AG09319 (cell line): ENCODE data around the gene ARPC4.
"Not testable (repeated sequence)": the region's sequence is repeated elsewhere in the genome, so short reads cannot be mapped to it uniquely, and the experiment has no call there.

Experiments
- DNase-seq: peaks from one replicate; pipeline ENCODE4 v3.0.0-alpha.2; 2010; ENCODE audit warnings: low read depth; ENCODE audit errors: extremely low read depth
- TF ChIP-seq, protein P1 (sequence below): IDR thresholded peaks from 2 replicates; pipeline ENCODE4 v1.5.1; 2011; ENCODE audit warnings: low read depth, mild to moderate bottlenecking, inconsistent platforms, low read length, moderate library complexity

ARPC4 gene

DNA sequence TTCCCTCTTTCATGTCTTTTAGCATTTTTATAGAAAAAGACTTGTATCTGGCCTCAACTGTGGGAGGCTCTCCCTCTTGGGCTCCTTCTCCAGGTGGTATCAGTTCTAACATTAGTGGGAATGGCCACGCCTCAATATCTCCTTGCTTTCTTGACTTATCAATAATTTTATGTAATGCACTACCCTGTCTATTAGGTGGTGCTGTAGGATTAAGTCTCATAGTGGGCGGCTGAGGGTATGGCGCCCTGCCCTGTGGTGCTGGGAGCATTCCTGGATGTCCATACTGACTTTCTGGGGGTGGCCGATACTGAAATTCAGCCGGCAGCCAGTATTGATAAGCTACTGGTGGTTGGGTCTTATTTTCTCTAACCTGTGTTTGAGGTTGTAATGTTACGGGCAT, 59.6 kb downstream of the ARPC4 start:
- no peak for DNase-seq
- TF ChIP-seq, protein P1, sequence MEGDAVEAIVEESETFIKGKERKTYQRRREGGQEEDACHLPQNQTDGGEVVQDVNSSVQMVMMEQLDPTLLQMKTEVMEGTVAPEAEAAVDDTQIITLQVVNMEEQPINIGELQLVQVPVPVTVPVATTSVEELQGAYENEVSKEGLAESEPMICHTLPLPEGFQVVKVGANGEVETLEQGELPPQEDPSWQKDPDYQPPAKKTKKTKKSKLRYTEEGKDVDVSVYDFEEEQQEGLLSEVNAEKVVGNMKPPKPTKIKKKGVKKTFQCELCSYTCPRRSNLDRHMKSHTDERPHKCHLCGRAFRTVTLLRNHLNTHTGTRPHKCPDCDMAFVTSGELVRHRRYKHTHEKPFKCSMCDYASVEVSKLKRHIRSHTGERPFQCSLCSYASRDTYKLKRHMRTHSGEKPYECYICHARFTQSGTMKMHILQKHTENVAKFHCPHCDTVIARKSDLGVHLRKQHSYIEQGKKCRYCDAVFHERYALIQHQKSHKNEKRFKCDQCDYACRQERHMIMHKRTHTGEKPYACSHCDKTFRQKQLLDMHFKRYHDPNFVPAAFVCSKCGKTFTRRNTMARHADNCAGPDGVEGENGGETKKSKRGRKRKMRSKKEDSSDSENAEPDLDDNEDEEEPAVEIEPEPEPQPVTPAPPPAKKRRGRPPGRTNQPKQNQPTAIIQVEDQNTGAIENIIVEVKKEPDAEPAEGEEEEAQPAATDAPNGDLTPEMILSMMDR, result no peak

DNA sequence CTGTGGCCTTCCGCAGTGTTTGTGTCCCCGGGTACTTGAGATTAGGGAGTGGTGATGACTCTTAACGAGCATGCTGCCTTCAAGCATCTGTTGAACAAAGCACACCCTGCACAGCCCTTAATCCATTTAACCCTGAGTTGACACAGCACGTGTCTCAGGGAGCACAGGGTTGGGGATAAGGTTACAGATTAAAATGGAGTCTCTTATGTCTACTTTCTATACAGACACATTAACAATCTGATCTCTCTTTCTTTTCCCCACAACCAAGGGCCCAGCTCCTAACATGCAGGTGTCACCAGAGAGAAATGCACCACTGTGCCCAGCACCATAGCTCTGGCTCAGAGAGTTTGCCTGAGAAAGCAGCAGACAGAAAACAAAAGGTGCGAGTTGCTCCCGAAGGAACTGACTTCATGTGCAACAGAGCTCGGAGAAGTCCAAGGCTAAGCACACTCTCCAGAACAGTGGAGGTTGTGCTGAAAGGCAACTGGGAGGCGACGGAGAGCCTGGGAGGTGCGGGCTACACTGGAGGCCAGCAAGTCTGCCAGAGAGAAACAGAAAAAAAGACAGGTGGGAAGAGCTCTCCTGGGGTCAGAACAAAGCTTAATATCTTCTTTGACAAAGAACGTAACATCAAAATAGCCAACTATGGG, 61.5 kb downstream of the ARPC4 start:
- DNase-seq, result not testable (repeated sequence)

DNA sequence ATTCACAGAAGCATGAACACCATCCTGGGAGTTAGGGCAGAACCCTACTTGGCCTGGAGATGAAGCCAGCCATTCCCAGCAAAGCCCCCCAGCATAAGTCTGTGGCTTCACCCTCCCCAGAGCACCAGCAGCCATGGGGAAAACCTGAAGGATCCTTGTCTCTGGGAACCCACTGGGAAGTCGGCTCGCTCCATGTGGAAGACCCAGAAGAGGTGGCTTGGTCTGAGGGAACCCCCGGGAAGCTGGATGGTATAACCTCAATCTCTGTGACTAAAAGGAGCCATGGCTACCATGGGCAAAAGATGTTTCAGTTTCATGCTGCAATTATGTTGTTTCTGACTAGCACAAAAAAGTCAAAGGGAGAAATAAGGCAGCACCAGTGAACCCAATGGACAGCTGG, 62.7 kb downstream of the ARPC4 start:
- TF ChIP-seq, protein P1, result no peak
- DNase-seq, result no peak
